NB4 (cell line): Measurements from ENCODE around the gene GJD3.

ENCODE experiments used
- CTCF ChIP-seq: IDR thresholded peaks from one replicate; pipeline ENCODE4 v1.5.1; 2012; ENCODE audit warnings: low read depth, low read length
- MAX ChIP-seq: IDR thresholded peaks from 2 replicates; pipeline ENCODE4 v1.6.1; 2011; ENCODE audit warnings: low read depth, low read length
- MYC ChIP-seq: IDR thresholded peaks from 2 replicates; pipeline ENCODE4 v1.6.1; 2011; ENCODE audit warnings: low read depth, low read length

- TF ChIP-seq MYC (no peak), CTCF (no peak), MAX (no peak)
Observed at GRCh38 chr17:40333781-40334448, 30.6 kb downstream of the GJD3 start.
